ENCODE data around the gene CLPX.
"Not testable (repeated sequence)": the region's sequence is repeated elsewhere in the genome, so short reads cannot be mapped to it uniquely, and the experiment has no call there.

CLPX gene

GRCh38 chr15:65156692-65157091 lies 28.4 kb downstream of the CLPX start:
- TF ChIP-seq CTCF (IDR thresholded peaks at IDR 0.05; ENCODE audit: low read depth, low read length) = no peak
- in situ Hi-C loops (cut with HindIII; ENCODE audit: low sequenced_read_pairs) = no loop called here
- H3K4me3 ChIP-seq (ENCODE audit: low read depth, low read length) = no peak overlapping the region
- no peak for DNase-seq (ENCODE audit: low read depth, low spot score)

GRCh38 chr15:65154720-65155119 lies 30.4 kb downstream of the CLPX start:
- H3K4me3 ChIP-seq (ENCODE audit: low read depth, low read length) = no peak overlapping the region
- no peak for DNase-seq (ENCODE audit: low read depth, low spot score)
- in situ Hi-C loops (cut with HindIII; ENCODE audit: low sequenced_read_pairs) = no loop called here
- TF ChIP-seq CTCF (IDR thresholded peaks at IDR 0.05; ENCODE audit: low read depth, low read length) = no peak

- TF ChIP-seq CTCF (IDR thresholded peaks at IDR 0.05; ENCODE audit: low read depth, low read length) = no peak
- no peak for DNase-seq (ENCODE audit: low read depth, low spot score)
- in situ Hi-C loops (cut with HindIII; ENCODE audit: low sequenced_read_pairs) = no loop called here
- H3K4me3 ChIP-seq (ENCODE audit: low read depth, low read length) = no peak overlapping the region
Observed at GRCh38 chr15:65147902-65148301, 37.2 kb downstream of the CLPX start.

GRCh38 chr15:65146438-65146837 lies 38.7 kb downstream of the CLPX start:
- TF ChIP-seq CTCF (IDR thresholded peaks at IDR 0.05; ENCODE audit: low read depth, low read length) = no peak
- no peak for DNase-seq (ENCODE audit: low read depth, low spot score)
- H3K4me3 ChIP-seq (ENCODE audit: low read depth, low read length) = no peak overlapping the region
- in situ Hi-C loops (cut with HindIII; ENCODE audit: low sequenced_read_pairs) = no loop called here

GRCh38 chr15:65138631-65139030 lies 46.5 kb downstream of the CLPX start:
- DNase-seq (ENCODE audit: low read depth, low spot score); in situ Hi-C loops (cut with HindIII; ENCODE audit: low sequenced_read_pairs); H3K4me3 ChIP-seq (ENCODE audit: low read depth, low read length): not testable (repeated sequence)

GRCh38 chr15:65137893-65138292 lies 47.2 kb downstream of the CLPX start:
- in situ Hi-C loops (cut with HindIII; ENCODE audit: low sequenced_read_pairs); H3K4me3 ChIP-seq (ENCODE audit: low read depth, low read length); DNase-seq (ENCODE audit: low read depth, low spot score): not testable (repeated sequence)

- in situ Hi-C loops (cut with HindIII; ENCODE audit: low sequenced_read_pairs); DNase-seq (ENCODE audit: low read depth, low spot score); H3K4me3 ChIP-seq (ENCODE audit: low read depth, low read length): not testable (repeated sequence)
Observed at GRCh38 chr15:65137089-65137488, 48.1 kb downstream of the CLPX start.

GRCh38 chr15:65134538-65134937 lies 50.6 kb downstream of the CLPX start:
- in situ Hi-C loops (cut with HindIII; ENCODE audit: low sequenced_read_pairs) = no loop called here
- DNase-seq (ENCODE audit: low read depth, low spot score) = no peak
- no peak for TF ChIP-seq CTCF (IDR thresholded peaks at IDR 0.05; ENCODE audit: low read depth, low read length)
- peak overlapping the region; percentile 55 for H3K4me3 ChIP-seq (ENCODE audit: low read depth, low read length)
